Measurements from ENCODE around the gene NES.

- TF ChIP-seq JUN (IDR thresholded peaks at IDR 0.05; ENCODE audit: low read depth, low read length) = no peak
- TF ChIP-seq MAX (IDR thresholded peaks at IDR 0.05) = peak; percentile 30; the same call in 1 of the 2 replicates
- no peak for TF ChIP-seq CTCF (IDR thresholded peaks at IDR 0.05; ENCODE audit: control extremely low read depth in 1 of 3, insufficient read depth in 1 of 3, low read depth in 1 of 3, low read length in 3 of 3)
- TF ChIP-seq RAD21 (IDR thresholded peaks at IDR 0.05 in 1 of 2, conservative IDR thresholded peaks at IDR 0.05 in 1 of 2; ENCODE audit: low read depth in 2 of 2, low read length in 2 of 2) = no peak
- TF ChIP-seq TAF1 (IDR thresholded peaks at IDR 0.05; ENCODE audit: low read depth, low read length) = no peak
- no peak for TF ChIP-seq CHD2 (IDR thresholded peaks at IDR 0.05; ENCODE audit: low read length)
- no peak for TF ChIP-seq SIRT6 (IDR thresholded peaks at IDR 0.05; ENCODE audit: low read length)
- TF ChIP-seq CHD1 (IDR thresholded peaks at IDR 0.05; ENCODE audit: low read depth, low read length) = no peak
- TF ChIP-seq POLR2A (IDR thresholded peaks at IDR 0.05; ENCODE audit: control extremely low read depth in 1 of 2, low read depth in 2 of 2, low read length in 2 of 2) = no peak
- TF ChIP-seq KDM1A (IDR thresholded peaks at IDR 0.05; ENCODE audit: borderline replicate concordance, low read length) = no peak
- no peak for TF ChIP-seq RXRA (IDR thresholded peaks at IDR 0.05; ENCODE audit: insufficient read depth, low read depth, low read length)
Observed at GRCh38 chr1:156707417-156708217, 30.4 kb upstream of the NES start.
